HTR-8/SVneo (cell line): ENCODE results near the gene NIPSNAP2.
"Not testable (repeated sequence)": the region's sequence is repeated elsewhere in the genome, so short reads cannot be mapped to it uniquely, and the experiment has no call there.

Experiments used
- DNase-seq: peaks from one replicate; pipeline ENCODE4 v3.0.0; 2011; ENCODE audit warnings: low spot score, mixed read lengths; ENCODE audit not compliant: insufficient read length
- FAIRE-seq: peaks from 2 replicates; lab custom pipeline; 2011; peaks lifted over from hg19 to GRCh38; lab: Jason Lieb, UNC

Gene NIPSNAP2

DNA sequence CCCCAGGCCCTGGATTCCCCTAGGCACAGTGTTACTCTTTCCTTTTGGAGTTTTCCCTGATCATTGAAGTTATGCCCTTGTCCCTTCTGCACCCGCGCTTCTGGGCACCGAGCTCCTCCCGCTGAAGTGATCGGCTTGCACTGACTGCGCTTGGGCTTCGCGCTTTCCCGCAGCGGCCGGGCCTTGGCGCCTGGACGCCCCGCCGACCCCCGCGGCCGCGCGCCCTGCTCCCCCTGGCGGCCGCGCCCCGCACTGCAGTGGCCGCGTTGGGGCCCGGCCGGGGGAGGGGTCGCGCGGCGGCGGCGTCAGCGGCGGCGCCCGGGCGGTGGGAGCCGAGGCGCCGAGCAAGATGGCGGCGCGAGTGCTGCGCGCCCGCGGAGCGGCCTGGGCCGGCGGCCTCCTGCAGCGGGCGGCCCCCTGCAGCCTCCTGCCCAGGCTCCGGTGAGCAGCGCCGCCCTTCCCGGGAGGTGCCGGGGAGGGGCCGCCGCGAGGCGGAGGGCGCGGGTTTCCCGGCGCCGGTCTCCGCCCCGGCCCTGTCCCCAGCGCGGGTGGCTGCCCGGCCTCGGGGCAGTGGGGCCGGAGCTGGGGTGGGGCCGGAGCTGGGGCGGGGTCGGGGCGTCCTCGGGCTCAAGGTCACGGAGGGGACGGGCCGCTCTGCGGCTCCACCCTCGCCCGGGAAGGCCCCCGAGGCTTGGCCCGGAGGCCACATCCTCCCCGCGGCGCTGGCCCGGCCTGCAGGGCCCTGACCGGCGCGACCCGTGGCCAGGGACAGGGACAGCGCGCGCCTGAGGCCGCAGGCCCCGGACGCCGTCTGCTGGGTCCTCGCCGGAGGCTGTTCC lies at the start of gene NIPSNAP2:
NIPSNAP2 (plus strand) TSS at position 325 of the 839 bp plus-strand sequence; CDS start at position 350, 25 bp downstream.
- peak; percentile 70 for DNase-seq
- peak; percentile 79 for FAIRE-seq

DNA sequence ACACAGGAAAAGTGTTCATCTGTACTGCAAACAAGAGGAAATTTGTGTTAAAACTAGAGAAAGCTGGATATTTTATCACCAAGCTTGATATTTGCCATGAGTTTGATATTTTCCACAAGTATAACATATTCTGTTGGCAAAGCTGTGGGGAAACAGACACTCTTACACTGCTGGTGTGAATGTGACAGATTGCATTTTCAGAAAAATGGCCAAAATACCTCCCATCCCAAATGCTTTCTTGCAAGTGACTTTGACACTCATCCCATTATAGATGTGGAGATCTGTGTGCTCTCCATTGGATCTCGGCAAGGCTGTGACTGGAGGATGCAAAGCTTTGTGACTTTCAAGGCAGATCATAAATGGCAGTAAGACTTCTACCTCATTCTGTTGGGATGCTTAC lies 46.6 kb upstream of the NIPSNAP2 start:
- DNase-seq (no peak), FAIRE-seq (no peak)

DNA sequence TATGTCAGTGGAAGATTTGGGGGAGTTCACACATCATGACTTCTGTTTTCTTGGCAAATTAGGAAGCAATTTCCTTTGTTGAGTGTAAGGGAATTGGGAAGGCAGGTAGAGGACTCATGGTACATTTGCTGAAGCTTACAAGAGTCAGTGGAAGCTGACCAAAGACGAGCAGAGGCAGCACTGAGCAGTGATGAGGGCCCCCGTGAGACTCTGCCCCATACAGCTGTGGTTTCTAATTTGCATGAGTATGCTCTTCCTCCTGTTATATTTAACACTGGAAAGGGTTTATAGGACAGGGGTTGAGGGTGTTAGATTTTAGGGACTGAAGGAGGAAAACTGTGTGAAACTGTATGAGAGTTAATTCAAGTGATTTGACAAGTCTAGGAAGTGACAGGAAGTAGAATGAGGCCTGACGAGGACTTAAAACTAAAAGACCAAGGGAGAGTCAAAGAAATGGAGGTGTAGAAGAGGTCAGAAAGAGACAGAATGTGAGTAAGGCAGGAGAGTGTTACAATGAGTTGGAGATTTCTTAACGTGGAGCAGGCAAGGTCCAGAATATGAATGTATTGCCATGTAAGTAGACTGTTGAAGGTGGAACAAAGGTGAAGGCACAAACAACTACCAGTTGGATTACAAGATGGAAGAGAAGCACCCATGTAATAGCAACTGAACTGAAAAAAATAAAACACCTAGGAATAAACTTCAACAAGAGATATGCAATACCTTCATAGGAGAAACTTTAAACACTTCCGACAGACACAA lies 36.2 kb upstream of the NIPSNAP2 start:
- FAIRE-seq: no peak
- no peak for DNase-seq

DNA sequence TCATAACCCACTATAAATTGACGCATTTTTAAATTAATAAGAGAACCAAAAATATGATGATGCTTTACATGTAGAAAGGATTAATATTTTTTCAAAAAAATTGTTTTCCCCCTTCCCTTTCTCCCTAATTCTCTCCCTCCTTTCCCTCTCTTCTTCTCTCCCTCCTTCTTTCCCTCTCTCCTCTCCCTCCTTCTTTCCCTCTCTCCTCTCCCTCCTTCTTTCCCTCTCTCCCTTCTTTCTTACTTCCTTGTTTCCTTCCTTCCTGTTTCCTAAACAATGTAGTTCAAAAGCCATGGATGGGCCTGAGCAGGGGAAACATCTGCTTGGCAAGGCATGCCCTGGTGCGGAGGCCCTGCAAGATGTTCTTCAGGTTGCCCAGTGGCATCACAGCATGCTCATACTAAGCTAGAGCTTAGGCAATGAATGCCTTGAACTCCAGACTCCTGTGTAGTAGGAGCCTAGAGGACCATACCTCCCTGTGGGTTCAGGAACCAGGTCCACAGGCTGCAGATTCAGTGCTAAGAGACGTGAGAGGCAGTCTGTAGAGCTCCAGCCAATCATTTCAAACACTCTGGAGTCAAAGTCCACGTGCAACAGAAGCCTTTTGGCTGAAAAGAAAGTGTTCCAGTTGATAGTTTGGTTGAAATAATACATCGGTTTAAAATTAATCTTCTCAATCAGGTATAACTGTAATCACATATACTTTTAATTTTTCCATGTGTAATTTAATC lies 32.8 kb upstream of the NIPSNAP2 start:
- FAIRE-seq (no peak), DNase-seq (no peak)

DNA sequence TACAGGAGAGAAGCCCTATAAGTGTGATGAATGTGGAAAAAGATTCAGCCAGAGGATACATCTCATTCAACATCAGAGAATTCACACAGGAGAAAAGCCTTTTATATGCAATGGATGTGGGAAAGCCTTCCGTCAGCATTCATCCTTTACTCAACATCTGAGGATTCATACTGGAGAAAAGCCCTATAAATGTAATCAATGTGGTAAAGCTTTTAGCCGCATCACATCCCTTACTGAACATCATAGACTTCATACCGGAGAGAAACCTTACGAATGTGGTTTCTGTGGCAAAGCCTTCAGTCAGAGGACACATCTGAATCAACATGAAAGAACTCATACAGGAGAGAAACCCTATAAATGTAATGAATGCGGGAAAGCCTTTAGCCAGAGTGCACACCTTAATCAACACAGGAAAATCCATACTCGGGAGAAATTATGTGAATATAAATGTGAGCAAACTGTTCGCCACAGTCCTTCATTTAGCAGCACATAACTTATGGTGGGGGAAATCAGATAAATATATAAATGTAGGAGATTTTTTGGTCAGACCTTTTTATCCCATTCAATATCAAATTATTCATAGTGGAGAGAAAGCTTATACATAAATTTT lies 24.8 kb upstream of the NIPSNAP2 start:
- FAIRE-seq (peak; percentile 38), DNase-seq (no peak)

DNA sequence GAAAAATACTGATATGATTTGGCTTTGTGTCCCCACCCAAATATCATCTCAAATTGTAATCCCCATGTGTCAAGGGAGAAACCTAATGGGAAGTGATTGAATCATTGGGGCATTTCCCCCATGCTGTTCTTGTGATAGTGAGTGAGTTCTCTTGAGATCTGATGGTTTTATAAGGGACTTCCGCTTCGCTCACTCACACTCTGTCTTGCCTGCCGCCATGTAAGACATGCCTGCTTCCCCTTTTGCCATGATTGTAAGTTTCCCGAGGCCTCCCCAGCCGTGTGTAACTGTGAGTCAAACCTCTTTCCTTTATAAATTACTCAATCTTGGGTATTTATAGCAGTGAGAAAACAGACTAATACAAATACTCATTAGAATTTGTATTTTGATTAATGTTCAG lies 17.8 kb upstream of the NIPSNAP2 start:
- FAIRE-seq (no peak), DNase-seq (no peak)

DNA sequence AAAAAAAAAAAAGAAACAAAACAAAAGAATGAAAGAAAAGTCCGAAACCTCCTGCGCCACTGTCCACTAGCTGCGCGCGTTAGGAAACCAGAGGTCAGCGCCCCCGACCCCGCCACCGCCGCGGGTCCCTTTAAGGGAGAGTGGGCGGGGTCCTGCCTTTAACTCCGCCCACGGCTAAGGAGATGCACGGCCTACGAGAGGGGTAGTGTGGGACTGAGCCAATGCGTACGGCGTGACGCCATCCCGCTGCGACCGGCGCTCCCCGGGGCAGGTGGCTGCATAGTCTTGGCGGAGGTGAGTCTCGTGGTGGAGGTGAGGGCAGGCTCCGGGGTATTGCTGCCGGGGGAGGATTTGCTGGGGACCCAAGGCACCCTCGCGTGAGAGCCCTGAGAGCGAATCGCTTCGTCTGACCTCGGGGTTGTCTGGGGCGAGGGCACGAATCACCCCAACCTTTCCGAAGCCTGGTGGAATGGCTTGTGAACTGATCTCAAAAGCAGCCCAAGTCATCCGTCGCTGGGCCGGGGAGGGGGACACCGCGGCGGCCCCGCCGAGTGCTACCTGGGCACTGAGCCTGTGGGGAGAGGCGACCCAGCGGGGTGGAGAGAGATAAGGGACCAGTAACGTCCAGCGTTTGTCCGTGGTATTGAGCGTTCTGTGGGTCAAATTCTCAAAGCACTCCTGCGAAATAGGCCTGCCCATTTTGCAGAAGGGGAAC lies 12.6 kb upstream of the NIPSNAP2 start, which contains the start of gene MRPS17:
MRPS17 (plus strand) TSS at position 241 of the 715 bp plus-strand sequence. CDS start 1,319 bp downstream, outside the sequence.
- DNase-seq (peak; percentile 97), FAIRE-seq (peak; percentile 92)

DNA sequence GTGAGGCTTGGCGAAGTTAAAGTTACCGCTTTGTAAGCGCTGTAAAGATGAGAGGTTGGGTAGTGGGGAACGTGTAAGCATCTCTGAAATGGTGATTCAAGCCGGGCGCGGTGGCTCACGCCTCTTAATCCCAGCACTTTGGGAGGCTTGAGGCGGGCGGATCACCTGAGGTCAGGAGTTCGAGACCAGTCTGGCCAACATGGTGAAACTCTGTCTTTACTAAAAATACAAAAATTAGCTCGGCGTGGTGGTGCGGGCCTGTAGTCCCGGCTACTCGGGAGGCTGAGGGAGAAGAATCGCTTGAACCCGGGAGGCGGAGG lies 12.1 kb upstream of the NIPSNAP2 start:
- FAIRE-seq, DNase-seq: not testable (repeated sequence)

DNA sequence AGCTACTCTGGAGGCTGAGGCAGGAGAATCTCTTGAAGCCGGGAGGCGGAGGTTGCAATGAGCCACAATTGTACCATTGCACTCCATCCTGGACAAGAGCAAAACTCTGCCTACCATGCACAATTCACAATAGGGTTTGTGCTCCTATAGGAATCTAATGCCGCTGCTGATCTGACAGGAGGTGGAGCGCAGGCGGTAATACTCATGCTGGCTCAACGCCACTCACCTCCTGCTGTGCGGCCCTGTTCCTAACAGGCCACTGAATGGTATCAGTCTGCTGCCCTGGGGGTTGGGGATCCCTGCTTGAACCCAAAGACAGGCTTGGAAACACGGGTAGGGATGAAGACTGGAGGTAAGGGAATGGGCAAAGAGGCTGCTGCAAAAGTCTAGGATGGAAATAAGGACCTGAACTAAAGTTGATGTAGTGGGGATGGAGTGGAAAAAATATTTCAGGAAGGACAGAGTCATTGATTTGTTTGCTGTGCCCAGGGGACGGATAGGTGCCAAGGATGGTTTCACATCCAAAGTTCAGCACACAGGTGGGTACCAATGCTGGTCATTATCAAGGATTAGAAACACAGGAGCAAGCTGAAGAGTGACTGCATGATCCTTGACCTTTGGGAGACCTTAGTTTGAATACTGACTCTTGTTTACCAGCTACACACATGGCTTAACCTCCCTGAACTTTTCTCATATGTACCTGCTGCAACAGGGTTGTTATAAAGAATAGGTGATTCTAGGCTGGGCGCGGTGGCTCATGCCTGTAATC lies 10.5 kb upstream of the NIPSNAP2 start:
- FAIRE-seq (no peak), DNase-seq (no peak)

DNA sequence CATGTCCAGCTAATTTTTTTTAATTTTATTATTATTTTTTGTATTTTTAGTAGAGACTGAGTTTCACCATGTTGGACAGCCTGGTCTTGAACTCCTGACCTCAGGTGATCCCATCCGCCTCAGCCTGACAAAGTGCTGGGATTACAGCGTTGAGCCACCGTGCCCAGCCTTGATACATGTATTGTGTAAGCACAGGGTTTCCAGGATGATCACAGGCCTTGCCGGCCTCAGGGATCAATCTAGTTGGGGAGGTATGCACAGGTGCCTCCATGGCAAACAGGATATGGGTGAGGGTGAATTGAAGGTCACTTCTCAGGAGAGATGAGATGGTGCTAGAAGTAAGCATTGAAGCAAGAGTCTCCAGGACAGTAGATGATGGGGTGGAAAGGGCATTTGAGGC lies 7.2 kb upstream of the NIPSNAP2 start:
- DNase-seq (no peak), FAIRE-seq (no peak)

DNA sequence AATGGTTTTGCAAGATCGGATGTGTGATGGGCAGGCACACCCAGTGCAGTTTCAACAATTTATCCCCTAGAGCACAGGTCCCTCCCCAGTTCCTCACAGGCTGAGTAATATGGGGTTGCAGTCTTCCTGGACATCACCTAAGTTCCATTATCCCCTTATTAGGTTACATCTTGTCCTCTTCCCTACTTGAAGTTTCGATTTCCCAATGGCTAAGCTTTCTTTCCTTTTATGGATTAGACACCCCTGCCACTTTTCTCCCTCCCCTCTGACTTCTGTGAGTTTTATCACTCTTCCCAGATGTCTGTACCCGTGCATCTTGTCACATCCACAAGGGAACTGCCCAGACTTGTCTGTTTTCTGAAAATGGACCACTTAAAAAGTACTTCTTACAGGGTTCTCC lies 2.4 kb upstream of the NIPSNAP2 start:
- FAIRE-seq (no peak), DNase-seq (no peak)

DNA sequence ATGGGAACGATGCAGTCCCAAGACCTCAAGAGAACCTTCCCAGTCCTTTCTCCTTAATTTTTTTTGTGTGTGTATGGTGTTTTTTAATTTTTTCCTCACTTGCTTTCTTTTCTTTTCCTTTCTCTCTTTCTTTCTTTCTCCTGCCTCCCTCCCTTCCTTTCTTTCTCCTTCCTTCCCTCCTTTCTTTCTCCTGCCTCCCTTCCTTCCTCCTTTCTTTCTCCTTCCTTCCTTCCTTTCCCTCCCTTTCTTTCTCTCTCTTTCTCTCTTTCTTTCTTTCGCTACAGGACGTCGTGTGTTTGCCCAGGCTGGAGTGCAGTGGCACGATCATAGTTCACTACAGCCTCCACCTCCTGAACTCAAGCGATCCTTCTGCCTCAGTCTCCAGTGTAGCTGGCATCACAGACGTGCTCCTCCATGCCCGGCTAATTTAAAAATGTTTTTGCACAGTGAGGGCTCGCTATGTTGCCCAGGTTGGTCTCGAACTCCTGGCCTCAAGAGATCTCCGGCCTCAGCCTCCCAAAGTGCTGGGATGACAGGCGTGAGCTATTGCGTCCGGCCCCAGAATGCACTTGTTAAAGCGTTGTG lies 709 bp upstream of the NIPSNAP2 start:
- FAIRE-seq: no peak
- no peak for DNase-seq

DNA sequence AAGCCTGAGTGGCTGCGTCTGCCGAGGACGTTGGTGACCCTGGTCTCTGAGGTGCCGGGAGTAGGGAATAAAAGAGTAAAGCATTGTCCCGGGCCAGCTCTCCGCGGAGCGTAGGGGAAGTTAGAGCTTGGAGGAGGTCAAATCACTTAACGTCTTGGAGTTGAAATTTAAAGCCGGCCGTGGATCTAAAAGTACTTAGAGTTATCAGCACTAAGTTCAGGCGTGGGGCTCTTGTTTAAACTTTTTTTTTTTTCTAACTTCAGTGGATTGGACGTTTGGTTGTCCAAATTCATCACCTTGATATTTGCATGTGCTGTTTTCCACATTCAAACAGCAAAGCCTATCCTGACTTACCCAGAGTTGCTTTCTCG lies 700 bp downstream of the NIPSNAP2 start:
- FAIRE-seq: no peak
- no peak for DNase-seq

DNA sequence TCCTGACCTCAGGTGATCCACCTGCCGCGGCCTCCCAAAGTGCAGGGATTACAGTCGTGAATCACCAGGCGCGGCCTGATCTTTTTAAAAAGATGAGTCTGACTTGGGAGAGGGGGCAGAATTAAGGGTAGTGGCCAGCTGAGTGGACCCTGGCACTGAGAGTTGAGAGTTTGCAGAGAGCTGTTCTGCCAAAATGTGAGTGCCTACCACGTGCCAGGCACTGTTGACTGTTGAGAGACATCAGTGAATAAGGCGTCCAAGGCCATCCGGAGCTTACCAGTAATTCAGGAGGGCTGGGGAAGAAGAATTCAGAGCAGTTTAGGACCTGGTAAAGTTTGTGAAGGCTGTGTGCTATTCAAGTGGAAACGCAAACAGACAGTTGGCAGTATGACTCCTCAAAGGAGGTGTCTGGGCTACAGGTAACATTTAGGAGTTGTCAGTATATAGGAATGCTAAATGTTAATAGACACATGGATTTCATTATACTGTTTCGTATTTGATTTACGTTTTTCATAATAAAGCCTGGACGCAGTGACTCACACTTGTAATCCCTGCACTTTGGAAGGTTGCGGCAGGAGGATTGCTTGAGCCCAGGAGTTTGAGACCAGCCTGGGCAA lies 1.5 kb downstream of the NIPSNAP2 start:
- no peak for DNase-seq
- no peak for FAIRE-seq

DNA sequence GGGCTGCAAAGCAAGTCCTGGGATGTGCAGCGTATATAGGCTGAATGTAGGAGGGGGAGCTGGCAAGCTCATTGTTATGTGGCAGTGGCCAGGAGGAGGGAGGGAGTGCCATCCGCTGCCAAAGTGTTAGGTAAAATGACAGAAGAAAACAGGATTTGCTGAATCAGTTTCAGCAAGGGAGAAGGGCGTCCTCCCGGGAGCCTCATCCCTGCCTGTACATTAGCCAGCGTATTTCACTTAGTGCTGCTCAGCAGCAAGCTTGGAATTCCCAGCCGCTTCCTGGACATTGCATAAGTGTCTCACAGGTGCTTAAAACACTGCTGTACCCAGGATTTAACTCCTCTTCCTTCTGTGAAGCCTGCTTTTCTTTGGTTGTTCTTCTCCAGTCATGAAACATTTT lies 2.5 kb downstream of the NIPSNAP2 start:
- FAIRE-seq: no peak
- no peak for DNase-seq

DNA sequence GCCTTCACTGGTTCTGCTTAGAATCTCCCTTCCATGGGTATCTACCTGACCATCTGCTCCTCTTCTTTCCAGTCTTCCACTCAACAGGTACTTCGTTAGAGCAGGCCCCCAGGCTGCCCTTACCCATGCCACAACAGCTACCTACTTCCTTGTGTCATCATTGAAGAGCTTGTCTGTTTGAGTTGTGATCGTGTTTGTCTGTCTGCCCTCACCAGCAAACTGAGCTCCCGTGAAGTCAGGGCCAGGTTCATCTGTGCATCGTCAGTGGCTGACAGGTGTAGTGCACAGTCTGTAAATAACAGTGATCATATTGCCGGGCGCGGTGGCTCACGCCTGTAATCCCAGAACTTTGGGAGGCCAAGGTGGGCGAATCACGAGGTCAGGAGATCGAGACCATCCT lies 5.0 kb downstream of the NIPSNAP2 start:
- FAIRE-seq: no peak

DNA sequence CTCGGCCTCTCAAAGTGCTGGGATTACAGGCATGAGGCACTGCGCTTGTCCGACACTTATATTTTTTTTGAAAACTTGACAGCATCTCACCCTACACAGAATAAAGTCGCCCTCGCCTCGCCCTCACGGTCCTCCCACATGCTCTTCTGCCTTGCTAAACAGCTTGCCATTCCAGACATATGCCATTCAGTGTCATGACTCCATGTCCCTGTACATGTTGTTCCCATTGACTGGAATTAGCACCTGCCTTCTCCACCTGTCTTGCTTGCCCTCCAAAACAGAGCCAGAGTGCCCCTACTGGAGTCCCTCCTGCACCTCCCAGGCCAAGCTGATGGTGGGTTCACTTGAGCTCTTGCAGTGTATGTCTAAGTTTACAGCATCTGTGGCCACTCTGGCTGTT lies 6.2 kb downstream of the NIPSNAP2 start:
- FAIRE-seq (no peak), DNase-seq (no peak)

More for the DNA sequence above, 5.0 kb downstream of the NIPSNAP2 start:
- DNase-seq: no peak

DNA sequence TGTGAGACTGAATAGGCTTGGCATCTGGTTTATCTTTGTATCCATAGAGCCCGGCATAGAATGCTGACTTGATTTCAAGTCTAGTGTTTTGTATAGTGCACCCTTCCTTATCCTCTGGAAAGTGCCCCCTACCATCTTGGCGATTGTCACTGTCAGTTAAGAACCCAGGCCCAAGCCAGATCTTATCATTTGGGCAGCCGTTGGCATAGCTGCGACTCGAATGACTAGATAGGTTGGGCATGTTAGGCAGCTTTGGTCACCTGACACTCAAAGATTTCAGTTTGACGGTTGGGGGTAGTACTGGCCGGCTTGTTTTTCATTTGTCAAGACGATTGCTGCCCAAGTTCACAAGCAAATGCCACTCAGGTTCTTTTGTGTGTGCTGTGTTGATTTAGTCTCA lies 6.6 kb downstream of the NIPSNAP2 start:
- no peak for FAIRE-seq

More for the DNA sequence above, 6.6 kb downstream of the NIPSNAP2 start:
- DNase-seq: no peak
